GM18526 (cell line): ENCODE measurements around the gene CACUL1.

ENCODE experiments used
- POLR2A ChIP-seq: IDR thresholded peaks from 3 replicates; pipeline ENCODE4 v1.6.1; 2011; ENCODE audit not compliant: insufficient read length; ENCODE audit errors: extremely low read depth

CACUL1 gene

GRCh38 chr10:118658762-118659161 lies 96.0 kb downstream of the CACUL1 start:
- TF ChIP-seq POLR2A: no peak

- no peak for TF ChIP-seq POLR2A
These were observed 112.5 kb downstream of the CACUL1 start for GRCh38 chr10:118642228-118642627.

- TF ChIP-seq POLR2A: no peak
These were observed 116.1 kb downstream of the CACUL1 start for GRCh38 chr10:118638680-118639079.

- no peak for TF ChIP-seq POLR2A
These were observed 118.9 kb downstream of the CACUL1 start for GRCh38 chr10:118635674-118636402.

GRCh38 chr10:118633786-118634185 lies 121.0 kb downstream of the CACUL1 start:
- TF ChIP-seq POLR2A: no peak

GRCh38 chr10:118629211-118629610 lies 125.6 kb downstream of the CACUL1 start:
- no peak for TF ChIP-seq POLR2A

GRCh38 chr10:118628397-118628796 lies 126.4 kb downstream of the CACUL1 start:
- no peak for TF ChIP-seq POLR2A

- TF ChIP-seq POLR2A: no peak
These were observed 127.8 kb downstream of the CACUL1 start for GRCh38 chr10:118626953-118627352.
